BLaER1 (cell line): ENCODE measurements around the gene KIF3A.
A peak's percentile ranks its signal among the peaks of the same experiment; 100 is the strongest.

Experiments
- H3K27ac ChIP-seq: shearing (Covaris generic); formaldehyde crosslinking; 2 replicates; pipeline ENCODE4 v1.8.1; 2022
- H3K27me3 ChIP-seq: shearing (Covaris generic); formaldehyde crosslinking; 2 replicates; pipeline ENCODE4 v1.8.1; 2022
- H3K36me3 ChIP-seq: shearing (Covaris generic); formaldehyde crosslinking; 2 replicates; pipeline ENCODE4 v1.8.1; 2022
- H3K4me1 ChIP-seq: shearing (Covaris generic); formaldehyde crosslinking; 2 replicates; pipeline ENCODE4 v1.8.1; 2022
- H3K4me2 ChIP-seq: shearing (Covaris generic); formaldehyde crosslinking; 2 replicates; pipeline ENCODE4 v1.8.1; 2022
- H3K4me3 ChIP-seq: shearing (Covaris generic); formaldehyde crosslinking; 2 replicates; pipeline ENCODE4 v1.8.1; 2022
- H3K9ac ChIP-seq: shearing (Covaris generic); formaldehyde crosslinking; 2 replicates; pipeline ENCODE4 v1.8.1; 2022
- H3K9me3 ChIP-seq: shearing (Covaris generic); formaldehyde crosslinking; 2 replicates; pipeline ENCODE4 v1.8.1; 2022
- H4K20me1 ChIP-seq: shearing (Covaris generic); formaldehyde crosslinking; 2 replicates; pipeline ENCODE4 v1.8.1; 2022
- Cebpa-rat ChIP-seq: shearing (Covaris generic); IDR thresholded peaks from 2 replicates; pipeline ENCODE4 v1.8.1; 2022

Gene KIF3A

GRCh38 chr5:132664696-132665209 lies 72.6 kb downstream of the KIF3A start:
- Histone ChIP-seq H3K36me3 (no peaks in the 10 kb centered on the region), H3K4me1 (peaks cover 49% of the 10 kb centered on the region), H3K27ac (no peak overlapping the region), H4K20me1 (no peaks in the 10 kb centered on the region), H3K9me3 (no peaks in the 10 kb centered on the region), H3K9ac (no peak overlapping the region), H3K4me2 (peak overlapping the region; percentile 81; the same call in 1 of the 2 replicates), H3K4me3 (no peak overlapping the region), H3K27me3 (no peaks in the 10 kb centered on the region)
- no peak for TF ChIP-seq Cebpa-rat

- H3K9me3 ChIP-seq = no peaks in the 10 kb centered on the region
- H3K4me2 ChIP-seq = peak overlapping the region; percentile 81
- no peaks in the 10 kb centered on the region for H3K36me3 ChIP-seq
- H3K27ac ChIP-seq = peak overlapping the region; percentile 41; the same call in 1 of the 2 replicates
- no peak overlapping the region for H3K4me3 ChIP-seq
- H4K20me1 ChIP-seq = no peaks in the 10 kb centered on the region
- H3K9ac ChIP-seq = 0 out of 2 replicates have a peak overlapping the region, but pooled peaks have one; percentile 15
- TF ChIP-seq Cebpa-rat = no peak
- H3K4me1 ChIP-seq = peaks cover 49% of the 10 kb centered on the region
- H3K27me3 ChIP-seq = no peaks in the 10 kb centered on the region
Measured at GRCh38 chr5:132663771-132664695, 73.3 kb downstream of the KIF3A start.

GRCh38 chr5:132662925-132663770 lies 74.2 kb downstream of the KIF3A start:
- Histone ChIP-seq H3K36me3 (no peaks in the 10 kb centered on the region), H3K9ac (0 out of 2 replicates have a peak overlapping the region, but pooled peaks have one; percentile 15), H3K4me2 (peak overlapping the region; percentile 81), H3K9me3 (no peaks in the 10 kb centered on the region), H3K27me3 (peaks cover 2% of the 10 kb centered on the region), H3K27ac (peak overlapping the region; percentile 41; the same call in 1 of the 2 replicates), H4K20me1 (no peaks in the 10 kb centered on the region), H3K4me3 (no peak overlapping the region), H3K4me1 (peaks cover 49% of the 10 kb centered on the region)
- TF ChIP-seq Cebpa-rat = no peak

DNA sequence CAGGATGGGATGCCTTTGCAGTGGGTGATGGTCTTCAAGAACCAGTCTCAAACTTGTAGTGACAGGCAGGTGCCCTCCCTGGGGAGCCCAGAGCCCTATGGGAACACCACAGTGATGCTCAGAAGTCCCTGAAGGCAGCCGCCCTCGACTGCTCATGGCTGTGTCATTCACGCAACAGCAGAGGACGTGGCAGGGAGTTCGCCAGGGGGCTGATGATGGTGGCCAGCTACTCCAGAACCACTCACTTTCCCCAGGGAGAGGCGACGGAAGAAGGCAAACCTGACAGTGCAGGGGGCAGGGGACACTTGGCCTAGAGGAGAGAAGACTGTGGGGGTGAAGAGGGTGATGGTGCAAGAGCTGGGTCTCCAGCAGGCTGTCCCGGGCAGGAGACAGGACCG lies 75.3 kb downstream of the KIF3A start:
- Histone ChIP-seq H3K4me3 (no peak overlapping the region), H3K9me3 (peaks cover under 1% of the 10 kb centered on the region; the same call in 1 of the 2 replicates), H3K27ac (no peak overlapping the region), H3K27me3 (peaks cover 14% of the 10 kb centered on the region), H3K36me3 (no peaks in the 10 kb centered on the region), H3K4me2 (peak overlapping the region; percentile 81), H4K20me1 (no peaks in the 10 kb centered on the region), H3K4me1 (peaks cover 49% of the 10 kb centered on the region), H3K9ac (no peak overlapping the region)
- no peak for TF ChIP-seq Cebpa-rat

GRCh38 chr5:132661231-132662003 lies 75.9 kb downstream of the KIF3A start:
- H3K9me3 ChIP-seq = peaks cover 7% of the 10 kb centered on the region
- TF ChIP-seq Cebpa-rat = no peak
- no peak overlapping the region for H3K4me3 ChIP-seq
- H4K20me1 ChIP-seq = no peaks in the 10 kb centered on the region
- peaks cover 53% of the 10 kb centered on the region for H3K4me1 ChIP-seq
- H3K27me3 ChIP-seq = peaks cover 20% of the 10 kb centered on the region
- H3K36me3 ChIP-seq = no peaks in the 10 kb centered on the region
- H3K9ac ChIP-seq = peak overlapping the region; percentile 47; the same call in 1 of the 2 replicates
- H3K27ac ChIP-seq = peak overlapping the region; percentile 66
- peak overlapping the region; percentile 81 for H3K4me2 ChIP-seq

DNA sequence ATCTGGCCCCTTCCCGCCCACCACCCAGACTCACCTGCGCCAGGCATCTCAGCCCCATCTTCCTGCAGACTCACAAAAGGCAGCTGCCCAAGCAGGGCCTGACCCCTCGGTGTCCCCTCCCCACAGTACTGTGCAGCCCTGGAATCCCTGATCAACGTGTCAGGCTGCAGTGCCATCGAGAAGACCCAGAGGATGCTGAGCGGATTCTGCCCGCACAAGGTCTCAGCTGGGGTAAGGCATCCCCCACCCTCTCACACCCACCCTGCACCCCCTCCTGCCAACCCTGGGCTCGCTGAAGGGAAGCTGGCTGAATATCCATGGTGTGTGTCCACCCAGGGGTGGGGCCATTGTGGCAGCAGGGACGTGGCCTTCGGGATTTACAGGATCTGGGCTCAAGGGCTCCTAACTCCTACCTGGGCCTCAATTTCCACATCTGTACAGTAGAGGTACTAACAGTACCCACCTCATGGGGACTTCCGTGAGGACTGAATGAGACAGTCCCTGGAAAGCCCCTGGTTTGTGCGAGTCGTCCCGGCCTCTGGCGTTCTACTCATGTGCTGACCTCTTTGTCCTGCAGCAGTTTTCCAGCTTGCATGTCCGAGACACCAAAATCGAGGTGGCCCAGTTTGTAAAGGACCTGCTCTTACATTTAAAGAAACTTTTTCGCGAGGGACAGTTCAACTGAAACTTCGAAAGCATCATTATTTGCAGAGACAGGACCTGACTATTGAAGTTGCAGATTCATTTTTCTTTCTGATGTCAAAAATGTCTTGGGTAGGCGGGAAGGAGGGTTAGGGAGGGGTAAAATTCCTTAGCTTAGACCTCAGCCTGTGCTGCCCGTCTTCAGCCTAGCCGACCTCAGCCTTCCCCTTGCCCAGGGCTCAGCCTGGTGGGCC lies 77.5 kb downstream of the KIF3A start:
- Histone ChIP-seq H3K4me1 (peaks cover 59% of the 10 kb centered on the region), H3K27ac (no peak overlapping the region), H3K9me3 (peaks cover 15% of the 10 kb centered on the region), H3K9ac (no peak overlapping the region), H3K27me3 (peaks cover 36% of the 10 kb centered on the region), H4K20me1 (no peaks in the 10 kb centered on the region), H3K36me3 (no peaks in the 10 kb centered on the region), H3K4me3 (no peak overlapping the region), H3K4me2 (peak overlapping the region; percentile 81; the same call in 1 of the 2 replicates)
- TF ChIP-seq Cebpa-rat = no peak

- Histone ChIP-seq H3K9ac (no peak overlapping the region), H3K36me3 (no peaks in the 10 kb centered on the region), H3K9me3 (peaks cover 15% of the 10 kb centered on the region), H3K4me3 (no peak overlapping the region), H4K20me1 (no peaks in the 10 kb centered on the region), H3K27me3 (peaks cover 48% of the 10 kb centered on the region), H3K27ac (no peak overlapping the region), H3K4me1 (peaks cover 47% of the 10 kb centered on the region), H3K4me2 (no peak overlapping the region)
- no peak for TF ChIP-seq Cebpa-rat
Measured at GRCh38 chr5:132658381-132659302, 78.7 kb downstream of the KIF3A start.
